OCI-LY7 (cell line): Measurements from ENCODE around the gene GPHN. TPM values are rescaled to one million over a fixed set of nuclear protein-coding genes. Genes with fewer than 3 reads are reported as not detected.

Experiments used
- BruUV-seq: library from RNA; stranded (reverse); fragments of 400-500 nt; replicated peaks from 2 replicates; lab custom pipeline; 2021; lab: Mats Ljungman, UMichigan
- CTCF ChIA-PET: fragments of 300-600 bp; sonication (Branson Sonifier 250); formaldehyde crosslinking; loops from one replicate; lab custom pipeline; 2022; ENCODE audit warnings: antibody characterized with exemption; ENCODE audit not compliant: unreplicated experiment; lab: Charles Lee
- POLR2A ChIA-PET: fragments of 300-600 bp; sonication (Branson Sonifier 250); formaldehyde crosslinking; loops from one replicate; lab custom pipeline; 2022; ENCODE audit warnings: antibody characterized with exemption; lab: Charles Lee
- DNase-seq: peaks from one replicate; pipeline ENCODE4 v3.0.0-alpha.2; 2015; ENCODE audit warnings: low spot score
- H2AFZ ChIP-seq: fragments of 200-600 bp; sonication (generic), shearing (Covaris generic); 2 replicates; pipeline ENCODE4 v1.6.1; 2014; ENCODE audit warnings: mild to moderate bottlenecking, antibody characterized with exemption, low read length, moderate library complexity
- H3K27ac ChIP-seq: fragments of 200-600 bp; sonication (generic); 2 replicates; pipeline ENCODE4 v1.5.1; 2014; ENCODE audit warnings: mixed run types, low read depth, mild to moderate bottlenecking, moderate library complexity, low read length, inconsistent platforms; ENCODE audit not compliant: poor library complexity, severe bottlenecking
- H3K36me3 ChIP-seq: fragments of 200-600 bp; sonication (generic); 2 replicates; pipeline ENCODE4 v1.6.1; 2014; ENCODE audit warnings: mild to moderate bottlenecking, antibody characterized with exemption, low read length, moderate library complexity, mixed read lengths; ENCODE audit not compliant: insufficient read depth
- H3K4me1 ChIP-seq: fragments of 200-600 bp; sonication (generic); 2 replicates; pipeline ENCODE4 v1.5.1; 2014; ENCODE audit warnings: mild to moderate bottlenecking, low read length; ENCODE audit not compliant: insufficient read depth, poor library complexity, severe bottlenecking
- H3K4me2 ChIP-seq: fragments of 200-600 bp; sonication (generic); 2 replicates; pipeline ENCODE4 v1.6.1; 2014; ENCODE audit warnings: mild to moderate bottlenecking, low read length
- H3K4me3 ChIP-seq: fragments of 200-600 bp; sonication (generic); 2 replicates; pipeline ENCODE4 v1.5.1; 2014; ENCODE audit warnings: mild to moderate bottlenecking, low read depth, low read length; ENCODE audit not compliant: poor library complexity, severe bottlenecking
- H3K79me2 ChIP-seq: fragments of 200-600 bp; sonication (generic); 2 replicates; pipeline ENCODE4 v1.6.1; 2016; ENCODE audit warnings: low read depth, mild to moderate bottlenecking, low read length, moderate library complexity, mixed read lengths; ENCODE audit not compliant: insufficient read depth
- H3K9me2 ChIP-seq: fragments of 200-600 bp; sonication (generic); 2 replicates; pipeline ENCODE4 v1.6.1; 2016; ENCODE audit warnings: mild to moderate bottlenecking, low read length, mixed read lengths; ENCODE audit not compliant: insufficient read depth
- H3K9me3 ChIP-seq: fragments of 200-600 bp; sonication (generic); 2 replicates; pipeline ENCODE4 v1.6.1; 2014; ENCODE audit warnings: mild to moderate bottlenecking, mixed run types, low read length, mixed read lengths
- H4K20me1 ChIP-seq: fragments of 200-600 bp; sonication (generic); 2 replicates; pipeline ENCODE4 v1.6.1; 2014; ENCODE audit warnings: mild to moderate bottlenecking, antibody characterized with exemption, low read length, moderate library complexity, mixed read lengths; ENCODE audit not compliant: insufficient read depth
- EZH2phosphoT487 ChIP-seq: fragments of 200-600 bp; sonication (generic); IDR thresholded peaks from 2 replicates; pipeline ENCODE4 v1.6.1; 2018; ENCODE audit warnings: low read depth, borderline replicate concordance, mild to moderate bottlenecking, mixed run types, antibody characterized with exemption, low read length, moderate library complexity, mixed read lengths
- intact Hi-C: fragments of 100-400 bp; cut with micrococcal nuclease; formaldehyde crosslinking; loops from one replicate; pipeline ENCODE4 v1.10.0; 2022; ENCODE audit not compliant: unreplicated experiment
- total RNA-seq, 2 experiments: library from RNA; depleted of rRNA in 1 of 2; stranded (reverse); fragments of >200 nt in 1 of 2; shearing (Covaris generic) in 1 of 2; gene quantifications; 2 replicates each; pipeline ENCODE4 v1.2.3, GENCODE V29; 2014 to 2022
- TF ChIP-seq, protein P1 (sequence below): fragments of 200-600 bp; sonication (generic); conservative IDR thresholded peaks from 2 replicates; pipeline ENCODE4 v1.5.1; 2014; ENCODE audit warnings: mild to moderate bottlenecking, antibody characterized with exemption, low read length, moderate library complexity, mixed read lengths

GPHN gene
- total RNA-seq, 2 experiments from 2014 or later, result not detected

DNA sequence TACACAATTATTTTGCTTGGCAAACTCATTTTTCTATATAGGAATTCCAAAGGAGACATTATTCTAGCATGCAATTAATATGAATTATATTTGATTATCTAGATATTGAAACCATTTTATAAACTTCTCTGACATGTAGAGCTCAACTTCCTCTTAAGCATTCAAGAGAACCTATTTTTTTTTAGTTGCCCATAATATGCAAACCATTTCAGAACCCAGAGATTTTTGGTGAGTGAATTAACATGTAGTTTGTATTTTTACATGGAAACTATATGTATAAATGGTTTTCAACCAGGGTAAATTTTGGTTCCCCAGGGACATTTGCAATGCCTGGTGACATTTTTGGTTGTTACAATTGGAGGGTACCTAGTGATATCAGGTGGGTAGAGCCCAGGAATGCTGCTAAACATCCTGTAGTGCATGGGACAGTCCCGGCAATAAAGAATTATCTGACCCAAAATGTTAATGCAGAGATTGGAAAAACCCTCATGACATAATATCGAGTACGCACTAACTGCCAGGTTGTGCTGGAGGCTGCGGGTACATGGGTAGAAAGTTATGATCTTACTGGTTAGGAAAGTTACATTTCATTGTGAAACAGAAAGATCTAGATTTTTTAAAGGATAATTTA, 342.4 kb downstream of the GPHN start:
- no peak for DNase-seq
- ChIA-PET CTCF (interaction anchor here (0.6 kb wide), 1 partner anchor 1479 kb away, joined by 3 read pairs; no protein-coding TSS in a partner anchor), POLR2A (interaction anchor here (0.7 kb wide), 1 partner anchor 159 kb away, joined by 3 read pairs; no protein-coding TSS in a partner anchor)
- Histone ChIP-seq H3K36me3 (no peaks in the 10 kb centered on the region), H4K20me1 (no peaks in the 10 kb centered on the region), H3K4me1 (no peaks in the 10 kb centered on the region), H3K9me3 (no peaks in the 10 kb centered on the region), H3K79me2 (no peaks in the 10 kb centered on the region), H3K4me3 (no peak overlapping the region), H3K4me2 (no peak overlapping the region), H3K27ac (no peak overlapping the region), H3K9me2 (no peaks in the 10 kb centered on the region), H2AFZ (no peak overlapping the region)
- no TSS peak for BruUV-seq
- intact Hi-C loops, result no loop called here
- TF ChIP-seq, protein P1, sequence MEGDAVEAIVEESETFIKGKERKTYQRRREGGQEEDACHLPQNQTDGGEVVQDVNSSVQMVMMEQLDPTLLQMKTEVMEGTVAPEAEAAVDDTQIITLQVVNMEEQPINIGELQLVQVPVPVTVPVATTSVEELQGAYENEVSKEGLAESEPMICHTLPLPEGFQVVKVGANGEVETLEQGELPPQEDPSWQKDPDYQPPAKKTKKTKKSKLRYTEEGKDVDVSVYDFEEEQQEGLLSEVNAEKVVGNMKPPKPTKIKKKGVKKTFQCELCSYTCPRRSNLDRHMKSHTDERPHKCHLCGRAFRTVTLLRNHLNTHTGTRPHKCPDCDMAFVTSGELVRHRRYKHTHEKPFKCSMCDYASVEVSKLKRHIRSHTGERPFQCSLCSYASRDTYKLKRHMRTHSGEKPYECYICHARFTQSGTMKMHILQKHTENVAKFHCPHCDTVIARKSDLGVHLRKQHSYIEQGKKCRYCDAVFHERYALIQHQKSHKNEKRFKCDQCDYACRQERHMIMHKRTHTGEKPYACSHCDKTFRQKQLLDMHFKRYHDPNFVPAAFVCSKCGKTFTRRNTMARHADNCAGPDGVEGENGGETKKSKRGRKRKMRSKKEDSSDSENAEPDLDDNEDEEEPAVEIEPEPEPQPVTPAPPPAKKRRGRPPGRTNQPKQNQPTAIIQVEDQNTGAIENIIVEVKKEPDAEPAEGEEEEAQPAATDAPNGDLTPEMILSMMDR, result no peak
- no peak for TF ChIP-seq EZH2phosphoT487

DNA sequence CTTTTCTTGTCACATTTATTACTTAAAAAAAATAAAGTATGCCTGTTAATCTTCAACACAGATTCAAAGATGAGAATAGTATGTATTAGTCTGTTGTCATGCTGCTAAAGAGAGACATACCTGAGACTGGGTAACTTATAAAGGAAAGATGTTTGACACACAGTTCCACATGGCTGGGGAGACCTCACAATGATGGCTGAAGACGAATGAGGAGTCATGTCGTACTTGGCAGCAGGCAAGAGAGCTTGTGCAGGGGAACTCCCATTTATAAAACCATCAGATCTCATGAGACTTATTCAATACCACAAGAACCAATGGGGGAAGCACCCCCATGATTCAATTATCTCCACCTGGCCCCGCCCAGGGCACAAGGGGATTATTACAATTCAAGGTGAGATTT, 345.4 kb downstream of the GPHN start:
- intact Hi-C loops, result no loop called here
- BruUV-seq, result no TSS peak
- CTCF ChIA-PET, result no interaction called here

GRCh38 chr14:66857867-66858266, 349.9 kb downstream of the GPHN start:
- no peak overlapping the region for H2AFZ ChIP-seq
- no peak overlapping the region for H3K4me2 ChIP-seq
- TF ChIP-seq, protein P1, result no peak
- TF ChIP-seq EZH2phosphoT487, result no peak
- intact Hi-C loops, result no loop called here
- H3K4me1 ChIP-seq, result no peaks in the 10 kb centered on the region
- H3K9me3 ChIP-seq, result no peaks in the 10 kb centered on the region
- DNase-seq, result no peak
- CTCF ChIA-PET, result no interaction called here
- no peak overlapping the region for H3K4me3 ChIP-seq
- H3K36me3 ChIP-seq, result no peaks in the 10 kb centered on the region
- H3K9me2 ChIP-seq, result no peaks in the 10 kb centered on the region
- H3K27ac ChIP-seq, result no peak overlapping the region
- no peaks in the 10 kb centered on the region for H3K79me2 ChIP-seq
- H4K20me1 ChIP-seq, result no peaks in the 10 kb centered on the region
- BruUV-seq, result no TSS peak
- POLR2A ChIA-PET, result no interaction called here

More for the DNA sequence above, 345.4 kb downstream of the GPHN start:
- no peak for DNase-seq
- POLR2A ChIA-PET, result no interaction called here
- no peak overlapping the region for H2AFZ ChIP-seq
- no peaks in the 10 kb centered on the region for H3K79me2 ChIP-seq
- H4K20me1 ChIP-seq, result no peaks in the 10 kb centered on the region
- H3K4me1 ChIP-seq, result no peaks in the 10 kb centered on the region
- H3K36me3 ChIP-seq, result no peaks in the 10 kb centered on the region
- no peak overlapping the region for H3K27ac ChIP-seq
- H3K9me2 ChIP-seq, result no peaks in the 10 kb centered on the region
- H3K9me3 ChIP-seq, result no peaks in the 10 kb centered on the region
- TF ChIP-seq EZH2phosphoT487, result no peak
- TF ChIP-seq, protein P1, result no peak
- no peak overlapping the region for H3K4me3 ChIP-seq
- H3K4me2 ChIP-seq, result no peak overlapping the region
